ENCODE results near the gene MBNL1.

DNA sequence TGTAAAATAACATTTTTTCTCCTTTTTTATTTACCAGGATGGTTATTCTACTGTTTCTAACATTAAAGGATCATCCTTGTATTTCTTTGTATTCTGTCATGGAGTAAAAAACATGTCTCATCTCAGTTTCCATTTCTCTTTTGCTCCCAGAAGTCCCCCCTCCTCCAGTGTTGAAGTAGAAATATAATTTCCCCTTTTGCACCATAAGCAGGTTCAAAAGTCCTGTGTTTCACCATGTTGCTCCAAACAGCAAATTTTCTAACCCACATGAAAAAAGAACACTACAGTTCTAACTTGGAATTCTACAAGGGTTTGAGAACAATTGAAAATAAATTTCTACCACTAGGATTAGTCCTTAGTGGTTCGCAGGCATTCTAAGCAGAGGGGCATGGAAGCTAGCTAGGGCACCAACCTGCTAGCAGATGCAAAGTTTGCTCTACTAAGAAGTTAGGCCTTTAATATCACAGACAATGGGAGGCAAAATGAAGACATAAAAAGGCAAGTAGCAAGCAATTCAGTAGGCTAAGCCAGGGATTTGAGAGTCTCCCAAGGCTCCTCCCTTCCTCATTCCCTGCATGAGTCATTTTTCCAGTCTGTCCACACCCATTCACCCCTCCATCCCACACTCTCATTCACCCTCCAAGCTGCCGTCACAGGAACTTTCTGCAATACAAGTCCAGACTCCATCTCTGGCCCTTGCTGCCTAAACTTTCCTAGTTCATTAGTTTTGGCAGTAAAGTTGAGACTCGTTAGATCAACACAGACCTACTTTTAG, 2.3 kb upstream of the MBNL1 start:
- TF ChIP-seq POU2F2 (IDR thresholded peaks at IDR 0.05; ENCODE audit: low read depth, low read length) (no peak), TAF1 (IDR thresholded peaks at IDR 0.05; ENCODE audit: low read depth, low read length) (no peak), POLR2A (IDR thresholded peaks at IDR 0.05; ENCODE audit: low read depth, low read length) (no peak), POLR2AphosphoS5 (IDR thresholded peaks at IDR 0.05; ENCODE audit: low read depth, low read length) (no peak), PAX5 (IDR thresholded peaks at IDR 0.05; ENCODE audit: insufficient read depth, low read length, severe bottlenecking) (no peak), SPI1 (IDR thresholded peaks at IDR 0.05; ENCODE audit: low read depth, low read length) (no peak)

Data from GM12891 (cell line).